Adipose tissue (tissue), 3 donors: ENCODE measurements around the gene EHBP1. TPM values are rescaled to one million over a fixed set of nuclear protein-coding genes. Genes with fewer than 3 reads are reported as not detected.

Source experiments
- H3K27ac ChIP-seq: one replicate; pipeline ENCODE4 v1.5.1; 2013; ENCODE audit warnings: low read depth, low read length
- WGBS, 3 donors: extraction: QIAGEN DNeasy Blood & Tissue Kit; methylation state at CpG; one replicate each; pipeline ENCODE4 v1.1.7; 2013; 5-methylcytosine and 5-hydroxymethylcytosine counted together
- polyA plus RNA-seq, 3 donors: library from polyadenylated mRNA; stranded (reverse); fragments of 200-250 nt; gene quantifications; one replicate each; pipeline ENCODE4 v1.2.3, GENCODE V29; 2013
- donor health status: healthy with polysubstance abuse.
- donor health status: Bipolar disorder and iron deficiency.
- donor health status: healthy.

The EHBP1 gene
- polyA plus RNA-seq: 10 to 100 TPM; 11.7 to 59.5 (median 33.7) TPM

DNA sequence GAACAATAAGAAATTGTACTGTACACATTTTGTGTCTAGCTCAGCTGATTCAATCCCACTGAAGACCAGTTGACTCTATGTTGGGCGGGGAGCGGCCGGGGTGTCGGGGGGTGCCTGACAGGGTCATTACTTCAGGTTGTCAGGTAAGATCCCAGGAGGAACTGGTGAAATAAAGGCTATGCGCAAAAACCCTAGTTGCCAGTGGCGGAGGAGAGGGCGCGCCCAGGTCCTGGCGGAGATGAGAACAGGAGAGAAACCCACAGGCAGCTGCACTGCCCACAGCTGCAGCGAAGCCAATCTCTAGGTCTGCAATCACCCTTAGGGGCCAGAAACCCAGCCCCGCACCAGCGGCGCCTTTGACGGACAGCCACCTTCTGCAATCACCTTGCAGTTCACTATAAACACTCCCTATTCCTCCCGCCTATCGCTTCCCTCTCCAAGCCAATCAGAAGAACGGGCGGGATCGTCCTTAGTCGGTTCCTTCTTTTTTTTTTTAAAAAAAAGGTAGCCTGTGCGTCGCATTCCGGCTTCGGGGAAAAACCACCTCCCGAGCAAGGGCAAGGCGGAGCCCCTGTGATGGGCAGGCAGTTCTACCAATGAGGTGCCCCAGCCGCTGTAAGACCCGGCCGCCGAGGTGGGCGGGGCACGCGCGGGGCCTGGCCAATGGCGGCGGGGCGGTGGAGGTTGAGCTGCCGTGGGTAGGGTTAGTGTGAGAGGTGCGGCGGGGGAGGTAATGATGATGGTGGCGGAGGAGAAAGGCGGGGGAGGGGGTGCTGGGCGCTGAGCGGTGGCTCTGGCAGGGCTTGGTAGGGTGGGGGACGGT is at the start of gene EHBP1:
Gene EHBP1, plus strand, starts transcription at position 707 of the 823 bp plus-strand sequence. CDS start 1,479 bp downstream, outside the sequence.
- peak within 1 kb of the TSS; percentile 53 for H3K27ac ChIP-seq
- WGBS, 3 donors: 0 to 1% (median 0%) methylated on average over 41 to 45 of the region's 45 CpGs

DNA sequence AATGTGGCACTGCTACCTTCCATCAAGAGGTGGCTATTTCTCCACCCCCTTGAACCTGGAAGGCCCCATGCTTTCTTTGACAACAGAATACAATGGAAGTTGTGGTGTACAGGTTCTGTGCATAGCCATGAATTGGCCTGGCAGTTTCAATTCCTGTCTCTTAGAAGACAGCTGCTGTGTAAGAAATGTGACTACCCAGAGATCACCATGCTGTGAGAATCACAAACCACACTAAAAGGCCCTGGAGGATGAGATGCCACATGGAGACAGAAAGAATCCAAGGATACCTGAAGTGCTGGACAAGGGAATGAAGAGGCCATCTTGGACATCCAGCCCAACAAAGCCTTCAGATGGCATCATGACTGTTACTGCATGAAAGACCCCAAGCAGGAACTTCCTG is 47.7 kb upstream of the EHBP1 start:
- H3K27ac ChIP-seq: no peak overlapping the region

DNA sequence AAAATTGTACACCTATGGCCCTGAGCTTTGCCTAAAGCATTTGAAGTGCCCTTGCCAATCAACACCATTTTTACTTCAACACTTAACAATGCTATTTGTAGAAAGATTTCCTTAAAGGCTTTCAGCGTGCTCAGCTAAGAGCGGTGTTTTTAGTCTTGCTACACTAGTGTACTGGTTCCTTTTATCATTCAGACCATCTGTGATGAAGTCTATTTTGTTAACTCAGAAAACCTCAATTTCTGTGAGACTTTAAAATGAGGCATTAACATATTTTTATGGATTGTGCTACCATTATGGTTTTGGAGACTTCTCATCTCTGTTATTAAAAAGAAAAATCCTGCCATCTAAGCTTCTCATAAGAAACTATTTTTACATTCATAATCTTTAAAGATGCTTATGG is 46.6 kb upstream of the EHBP1 start:
- no peak overlapping the region for H3K27ac ChIP-seq
- WGBS, 3 donors: 93 to 100% (median 93%) methylated on average over 2 of the region's 2 CpGs

DNA sequence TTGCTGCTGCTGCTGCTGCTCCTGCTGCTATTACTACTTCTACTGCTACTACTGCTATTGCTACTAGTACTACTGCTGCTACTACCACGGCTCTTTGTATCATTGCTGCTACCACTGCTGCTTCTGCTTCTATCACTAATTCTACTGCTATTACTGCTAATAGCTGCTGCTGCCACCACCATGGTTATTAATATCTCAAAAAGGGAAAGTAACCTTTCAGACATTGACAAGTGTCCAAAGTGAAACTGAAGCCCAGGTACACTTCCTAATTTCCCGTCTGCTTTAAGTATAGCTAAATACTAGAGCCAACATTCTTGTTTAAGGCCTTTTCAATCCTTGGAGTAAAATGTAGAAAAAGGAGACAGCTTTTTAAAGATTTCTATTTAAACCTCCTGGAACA is 45.4 kb upstream of the EHBP1 start:
- 49 to 64% (median 60%) methylated on average over 2 of the region's 2 CpGs for WGBS, 3 donors
- H3K27ac ChIP-seq: no peak overlapping the region

DNA sequence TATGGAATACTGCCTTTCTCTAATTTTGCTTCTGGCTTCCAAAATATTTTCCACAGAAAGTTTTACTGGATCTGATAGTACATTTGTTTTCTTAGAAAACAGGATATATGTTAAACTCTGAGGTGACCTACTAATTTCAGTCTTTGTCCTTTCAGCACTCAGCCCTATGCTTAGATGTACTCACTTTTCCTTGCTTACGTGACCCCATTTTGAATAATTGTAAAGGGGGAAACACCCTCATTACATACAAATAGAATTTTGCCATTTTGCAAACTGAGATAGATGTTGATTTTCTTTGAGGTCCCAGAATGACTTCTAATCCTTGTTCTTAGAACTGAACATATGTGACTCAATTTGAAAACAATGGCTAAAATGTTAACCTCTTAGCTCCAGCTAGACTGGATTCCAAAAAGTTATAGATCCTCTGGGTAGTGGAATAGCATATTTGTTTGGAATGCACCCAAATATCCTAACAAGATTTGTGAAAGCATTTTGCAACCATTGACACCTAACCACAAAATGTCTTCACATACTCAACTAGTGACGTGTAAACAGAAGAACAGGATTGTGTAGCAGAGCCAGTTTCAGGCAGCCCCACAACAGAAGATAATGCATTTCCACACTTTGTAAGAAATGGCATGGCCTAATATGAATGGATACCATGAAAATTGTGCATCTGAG is 44.8 kb upstream of the EHBP1 start:
- 53 to 88% (median 66%) methylated on average over 2 of the region's 2 CpGs for WGBS, 3 donors
- no peak overlapping the region for H3K27ac ChIP-seq

DNA sequence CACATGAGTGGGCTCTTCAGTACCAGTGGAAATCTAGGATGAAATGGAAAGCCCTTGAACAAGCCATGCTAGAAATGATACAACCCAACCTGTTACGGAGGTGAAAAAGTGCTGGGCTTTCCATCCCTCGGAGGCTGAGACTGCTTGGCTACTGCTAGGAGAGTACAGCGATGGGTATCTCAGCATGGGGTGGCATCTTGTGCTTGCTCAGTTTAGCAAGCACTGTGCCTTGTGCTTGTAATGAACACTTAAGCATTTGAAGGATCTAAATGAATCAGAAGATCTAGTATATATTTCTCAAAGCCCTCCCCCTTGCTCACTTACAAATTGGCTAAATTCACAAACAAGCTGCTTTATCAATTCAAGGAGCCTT is 44.3 kb upstream of the EHBP1 start:
- WGBS, 3 donors: 94 to 99% (median 96%) methylated on average over 3 of the region's 3 CpGs
- H3K27ac ChIP-seq: no peak overlapping the region

DNA sequence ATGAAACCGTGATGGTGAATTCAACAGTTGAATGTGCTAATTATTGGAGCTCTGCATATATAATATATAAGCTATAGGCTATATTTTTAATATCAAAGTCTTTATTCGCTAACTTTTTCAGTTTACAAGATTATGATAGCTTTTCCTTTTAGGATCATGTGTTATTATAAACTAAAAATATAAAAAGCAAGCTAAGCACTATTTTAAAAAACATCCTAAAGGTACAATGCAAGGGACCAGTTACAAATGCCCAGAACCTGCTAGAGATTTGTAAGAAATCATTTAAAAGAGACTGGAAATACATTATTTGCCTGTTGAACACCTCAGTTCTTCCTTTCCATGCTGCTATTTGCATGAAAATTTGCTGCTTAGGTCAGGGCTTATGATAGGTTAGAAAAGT is 43.4 kb upstream of the EHBP1 start:
- no peak overlapping the region for H3K27ac ChIP-seq
- WGBS, 3 donors: 81 to 94% (median 83%) methylated on average over 2 of the region's 2 CpGs

DNA sequence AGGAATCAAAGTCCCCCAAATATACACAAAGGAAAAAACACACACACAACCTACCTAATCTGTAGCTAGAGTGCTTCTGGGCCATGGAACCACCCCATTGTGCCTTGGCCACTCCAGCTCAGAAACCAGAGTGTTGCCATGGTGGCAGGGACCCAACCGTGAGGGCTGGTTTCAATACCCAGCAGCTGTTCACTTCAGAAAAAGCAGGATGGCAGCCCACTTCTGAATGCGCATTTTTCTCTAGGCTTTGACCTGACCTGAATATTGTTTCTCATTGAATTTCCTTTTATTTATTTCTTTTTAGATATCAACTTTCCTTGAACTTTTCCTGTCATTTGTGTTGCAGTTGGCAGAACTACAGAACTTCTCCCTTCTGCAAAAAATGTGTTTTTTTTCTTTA is 43.0 kb upstream of the EHBP1 start:
- H3K27ac ChIP-seq: no peak overlapping the region
- 50 to 69% (median 53%) methylated on average over 2 of the region's 2 CpGs for WGBS, 3 donors

DNA sequence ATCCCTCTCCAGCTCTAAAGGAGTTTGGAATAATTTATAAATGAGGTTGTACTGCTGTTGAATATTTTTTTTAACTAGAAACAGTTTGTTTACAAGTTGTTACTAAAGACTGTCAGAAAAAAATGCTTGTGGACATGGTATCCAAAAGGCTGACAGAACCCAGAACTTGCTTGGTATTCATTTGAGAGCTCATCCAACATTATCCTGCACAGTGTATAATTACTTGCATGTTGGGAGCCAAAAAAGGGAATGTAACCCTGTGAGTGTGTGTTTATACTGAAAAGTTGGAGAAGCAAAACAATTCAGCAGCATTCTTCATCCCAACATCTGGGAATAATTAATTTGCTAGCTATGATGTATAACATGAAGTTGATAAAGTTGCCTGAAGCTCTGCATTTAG is 42.1 kb upstream of the EHBP1 start:
- no peak overlapping the region for H3K27ac ChIP-seq

DNA sequence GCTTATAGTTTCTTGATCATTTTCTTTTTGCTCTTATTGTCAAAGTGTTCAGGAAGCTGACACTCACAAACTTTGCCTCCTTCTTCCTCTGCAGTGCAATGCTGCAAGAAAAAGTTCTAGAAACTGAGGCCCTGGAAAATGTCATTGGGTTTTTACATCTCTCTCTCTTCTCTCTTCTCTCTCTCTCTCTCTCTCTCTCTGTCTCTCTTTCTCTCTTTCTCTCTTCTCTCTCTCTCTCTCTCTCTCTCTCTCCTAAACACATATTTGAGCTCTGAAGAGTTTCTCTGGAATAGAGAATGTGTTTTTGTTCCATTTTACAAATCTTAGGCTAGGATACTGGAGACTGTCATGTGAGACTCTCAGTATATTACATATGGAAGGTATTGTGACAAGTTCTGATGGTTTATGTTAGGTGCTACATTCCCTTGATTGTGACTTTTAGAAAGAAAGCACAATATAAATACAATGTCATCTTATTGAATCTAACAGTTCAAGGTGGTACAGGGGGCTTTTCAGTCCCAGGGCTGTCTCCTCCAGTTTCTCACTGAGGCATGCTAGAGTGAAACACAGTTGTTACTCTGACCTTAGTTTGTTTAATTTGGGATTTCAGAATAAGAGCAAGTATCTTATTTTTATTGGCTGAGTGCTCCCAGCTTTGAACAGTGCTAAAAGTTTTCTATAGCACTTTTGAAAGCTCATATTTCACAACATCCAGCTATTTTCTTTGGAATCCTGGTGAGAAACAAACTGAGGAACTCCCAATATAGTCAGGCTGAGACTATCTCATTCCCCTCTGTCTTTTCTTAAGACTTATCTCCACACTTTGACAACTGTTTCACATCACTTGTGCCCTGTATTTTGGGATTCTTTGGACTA is 41.4 kb upstream of the EHBP1 start:
- H3K27ac ChIP-seq: no peak overlapping the region

DNA sequence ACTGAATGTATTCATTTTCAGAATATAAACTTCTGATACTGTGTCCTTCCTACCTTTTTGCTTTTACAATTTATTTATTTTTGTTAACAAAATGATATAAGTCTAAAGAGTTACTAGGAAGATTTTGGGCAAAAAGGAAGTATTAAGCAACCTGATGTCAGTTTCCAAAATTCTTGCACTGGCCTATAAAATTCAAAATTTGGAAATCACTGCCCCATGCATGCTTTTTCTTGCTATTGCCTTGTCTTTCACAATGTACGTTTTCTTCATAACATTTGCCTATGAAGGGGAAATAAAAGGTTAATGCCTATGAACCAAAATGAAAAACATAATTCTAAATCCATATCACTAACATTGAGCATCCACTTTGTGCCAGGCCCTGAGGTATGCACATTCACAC is 40.1 kb upstream of the EHBP1 start:
- WGBS, 3 donors: 27 to 78% (median 53%) methylated on average over 1 of the region's 1 CpG
- H3K27ac ChIP-seq: no peak overlapping the region

DNA sequence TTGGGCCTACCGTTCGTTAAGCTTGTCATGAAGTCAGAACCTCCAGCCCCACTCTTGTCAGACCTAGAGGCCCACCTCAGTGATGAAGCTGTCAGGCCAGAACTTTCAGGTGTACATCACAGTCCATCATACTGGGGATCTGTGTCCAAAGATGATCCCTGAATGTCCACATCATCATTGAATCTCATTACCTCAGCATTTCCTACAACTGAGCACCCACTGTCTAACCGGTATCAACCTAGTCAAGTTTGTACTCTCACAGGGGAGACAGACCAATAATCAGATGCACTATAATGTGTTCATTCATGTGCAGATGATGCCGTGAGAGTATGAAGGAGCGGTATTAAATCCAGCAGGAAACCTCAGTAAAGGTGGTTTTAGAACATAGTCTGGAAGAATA is 36.3 kb upstream of the EHBP1 start:
- H3K27ac ChIP-seq: no peak overlapping the region
- 74 to 96% (median 80%) methylated on average over 5 of the region's 5 CpGs for WGBS, 3 donors

DNA sequence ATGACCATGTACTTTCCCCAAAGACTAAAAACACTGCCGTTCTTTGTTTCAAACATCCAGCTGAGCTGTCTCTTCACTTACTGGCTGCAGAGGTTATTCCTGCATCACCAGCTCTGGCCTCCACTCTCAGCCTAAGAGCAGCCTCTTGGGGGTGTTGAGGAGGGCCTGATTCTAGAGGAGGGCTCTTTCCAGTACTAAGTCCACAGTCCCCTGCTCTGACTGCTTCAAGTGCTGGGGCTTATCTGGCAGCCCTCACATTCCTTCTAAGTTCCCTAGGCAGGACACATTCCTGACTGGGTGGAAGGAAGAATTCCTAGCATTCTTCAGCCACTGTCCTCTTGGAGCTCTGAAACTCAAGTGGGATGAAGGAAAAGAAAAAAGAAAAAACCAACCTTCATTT is 32.9 kb upstream of the EHBP1 start:
- H3K27ac ChIP-seq: no peak overlapping the region
- 58 to 79% (median 63%) methylated on average over 1 of the region's 1 CpG for WGBS, 3 donors

DNA sequence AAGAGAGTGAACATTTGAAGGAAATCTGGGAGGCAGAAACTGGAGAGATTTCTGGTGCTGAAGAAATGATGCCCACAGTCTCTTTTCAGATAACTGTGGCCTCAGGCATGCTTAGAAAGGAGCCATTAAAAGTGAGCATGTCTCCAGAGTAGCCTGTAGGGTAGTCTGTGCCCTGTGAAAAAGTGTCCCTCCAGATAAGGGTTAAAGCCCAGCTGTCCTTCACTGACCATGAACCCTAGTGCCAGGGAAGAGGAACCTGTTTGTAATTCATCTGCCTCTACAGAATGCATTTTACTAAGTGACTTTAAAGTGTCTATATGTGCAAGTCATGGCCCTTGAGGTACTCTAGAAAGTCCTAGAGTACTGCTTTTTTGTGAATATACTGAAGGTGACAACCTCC is 30.5 kb upstream of the EHBP1 start:
- H3K27ac ChIP-seq: no peak overlapping the region

DNA sequence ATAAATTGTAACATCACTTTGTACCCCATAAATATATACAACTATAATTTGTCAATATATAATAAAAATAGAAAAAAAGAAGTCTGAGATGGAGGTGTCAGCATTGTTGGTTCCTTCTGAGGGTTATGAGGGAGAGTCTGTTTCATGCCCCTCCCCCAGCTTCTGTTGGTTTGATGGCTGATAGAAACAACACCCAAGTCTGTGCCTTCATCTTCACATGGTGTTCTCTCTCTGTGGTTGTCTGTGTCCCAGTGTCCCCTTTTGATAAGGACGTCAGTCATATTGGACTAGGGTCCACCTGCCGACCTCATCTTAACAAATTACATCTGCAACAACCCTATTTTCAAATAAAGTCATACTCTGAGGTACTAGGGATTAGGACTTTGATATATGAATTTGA is 20.3 kb upstream of the EHBP1 start:
- H3K27ac ChIP-seq: no peak overlapping the region
- WGBS, 3 donors: 87 to 92% (median 89%) methylated on average over 2 of the region's 2 CpGs

DNA sequence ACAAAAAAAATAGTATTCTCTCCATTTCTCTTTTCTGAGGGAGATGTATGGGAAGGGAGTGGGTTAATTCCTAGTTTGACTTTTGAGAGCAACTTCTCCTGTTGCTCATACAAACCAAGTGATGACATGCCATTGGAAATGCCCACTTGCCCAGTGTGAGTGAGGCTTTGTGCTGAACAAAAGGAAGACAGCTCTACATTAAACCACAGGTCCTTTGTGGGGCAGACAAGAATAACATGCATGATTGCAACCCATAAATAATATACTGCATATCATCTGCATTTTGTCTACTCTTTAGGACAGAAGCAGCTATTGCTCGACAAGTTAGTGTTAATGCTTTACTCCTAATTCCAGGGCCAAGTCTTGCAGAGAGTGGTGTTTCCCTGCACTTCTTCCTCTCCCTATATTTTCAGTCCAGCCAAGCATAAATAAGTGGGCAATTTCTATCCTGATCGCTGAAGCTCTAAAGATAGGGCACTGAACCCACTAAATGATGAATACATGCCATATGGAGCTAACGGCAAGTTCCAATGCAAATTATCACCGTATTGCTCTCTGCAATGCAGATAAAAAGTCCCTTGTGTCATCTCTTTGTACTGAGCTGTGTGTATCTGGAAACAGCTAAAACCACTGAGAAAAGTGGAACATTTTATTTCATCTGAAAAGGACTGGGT is 19.4 kb upstream of the EHBP1 start:
- no peak overlapping the region for H3K27ac ChIP-seq
- 69 to 78% (median 76%) methylated on average over 4 of the region's 4 CpGs for WGBS, 3 donors

DNA sequence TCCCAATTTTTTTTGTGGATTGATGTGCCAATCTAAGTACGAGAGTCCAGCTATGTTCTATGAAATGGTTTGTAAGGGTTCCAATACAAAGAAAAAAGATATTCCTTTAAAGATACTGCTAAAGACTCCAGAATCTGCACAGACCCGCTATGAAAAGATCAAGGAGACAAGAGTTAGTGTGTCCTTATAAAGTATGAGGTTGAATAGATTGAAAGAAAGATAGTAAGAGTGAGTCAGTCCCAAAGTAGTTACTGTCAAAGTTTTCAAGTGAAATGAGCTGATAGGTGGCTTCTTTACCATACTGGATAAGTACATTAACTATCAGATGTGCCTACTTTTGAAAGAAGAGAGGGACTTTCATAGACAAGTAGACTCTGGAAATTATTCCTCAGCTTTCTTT is 17.9 kb upstream of the EHBP1 start:
- 91 to 92% (median 92%) methylated on average over 2 of the region's 2 CpGs for WGBS, 3 donors
- no peak overlapping the region for H3K27ac ChIP-seq

DNA sequence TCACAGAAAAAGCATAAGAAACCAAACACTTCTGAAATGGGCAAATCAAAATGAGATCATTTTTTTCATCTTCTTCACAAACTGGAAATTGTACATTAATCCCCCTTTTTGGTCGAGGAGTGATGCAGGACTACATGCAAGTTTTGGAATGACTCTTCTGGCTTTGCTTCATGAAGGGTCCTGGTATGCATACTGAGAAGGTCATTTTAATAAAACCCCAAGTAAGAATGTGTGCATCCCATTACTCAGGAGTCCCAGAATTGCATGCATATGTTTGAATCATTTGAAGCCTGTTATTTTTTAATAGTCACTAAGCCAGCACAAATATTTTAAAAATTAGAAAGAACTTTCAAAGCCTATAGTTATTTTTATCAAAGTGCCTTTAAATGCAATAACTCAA is 16.7 kb upstream of the EHBP1 start:
- no peak overlapping the region for H3K27ac ChIP-seq
- WGBS, 3 donors: 25 to 70% (median 69%) methylated on average over 1 of the region's 1 CpG

DNA sequence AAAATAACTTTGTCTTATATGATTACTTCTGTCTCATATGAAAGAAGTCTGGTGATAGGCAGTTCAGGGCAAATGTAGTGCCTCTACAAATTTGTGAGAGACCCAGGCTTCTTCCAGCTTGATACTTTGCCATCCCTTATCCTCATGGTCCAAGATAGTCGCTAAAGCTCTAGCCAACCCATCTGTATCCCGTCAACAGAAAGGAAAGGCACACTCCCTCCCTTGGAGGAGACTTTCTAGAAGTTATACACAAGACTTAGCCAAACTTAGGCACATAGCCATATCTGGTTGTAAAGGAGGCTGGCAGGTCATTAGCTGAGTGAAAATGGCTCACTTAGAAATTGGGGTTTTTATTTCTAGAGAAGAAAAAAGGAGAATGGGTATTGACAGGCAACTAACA is 14.3 kb upstream of the EHBP1 start:
- no peak overlapping the region for H3K27ac ChIP-seq
- WGBS, 3 donors: 56 to 79% (median 67%) methylated on average over 2 of the region's 2 CpGs
